K562 (cell line): Measurements from ENCODE around the gene FAM3C. TPM values are rescaled to one million over a fixed set of nuclear protein-coding genes. Genes with fewer than 3 reads are reported as not detected.

ENCODE experiments used
- ATAC-seq: fragments of 200-7000 bp; cut with Tn5 transposase; 3 replicates; pipeline ENCODE4 v1.9.1; 2020; ENCODE audit warnings: moderate library complexity
- BruUV-seq: library from RNA; stranded (reverse); fragments of 400-500 nt; replicated peaks from 2 replicates; lab custom pipeline; 2021; lab: Mats Ljungman, UMichigan
- CTCF ChIA-PET: fragments of 300-600 bp; formaldehyde crosslinking; extraction: SDS; loops from one replicate; lab custom pipeline; 2021; ENCODE audit warnings: low intra/inter-chr PET ratio; lab: Yijun Ruan, JAX
- POLR2A ChIA-PET: fragments of 300-600, 350-650 bp; sonication (Branson Sonifier 250); formaldehyde crosslinking; extraction: SDS; loops from one replicate; lab custom pipeline; 2021; ENCODE audit warnings: antibody characterized with exemption, inconsistent platforms; lab: Yijun Ruan, JAX
- DNase-seq, 4 experiments: peaks; one replicate each; pipeline versions ENCODE4 v3.0.0 to v3.0.0-alpha.2; 2011 to 2018; ENCODE audit warnings: low spot score in 3 of 4, mixed read lengths in 3 of 4; ENCODE audit errors: extremely low read depth in 1 of 4
- FAIRE-seq: peaks from 2 replicates; lab custom pipeline; 2011; peaks lifted over from hg19 to GRCh38; lab: Jason Lieb, UNC
- H2AFZ ChIP-seq: 2 replicates; pipeline ENCODE4 v1.6.0; 2011; ENCODE audit warnings: low read depth, low read length, control low read depth, inconsistent platforms
- H3K27ac ChIP-seq: fragments of 200-600 bp; 3 replicates; pipeline ENCODE4 v1.8.0; 2011; ENCODE audit warnings: low read depth, mild to moderate bottlenecking, control low read depth, inconsistent platforms, low read length, moderate library complexity, mixed read lengths; ENCODE audit errors: extremely low read depth
- H3K27me3 ChIP-seq, 2 experiments: fragments of 300-600 bp in 1 of 2; 2 replicates in 1 of 2; 3 replicates in 1 of 2; pipeline versions ENCODE4 v1.6.0 to v1.8.0; 2011; ENCODE audit warnings: inconsistent platforms in 2 of 2, low read length in 2 of 2, mild to moderate bottlenecking in 1 of 2, mixed read lengths in 1 of 2, moderate library complexity in 1 of 2; ENCODE audit not compliant: control insufficient read depth in 2 of 2, insufficient read depth in 2 of 2
- H3K36me3 ChIP-seq: fragments of 300-600 bp; 3 replicates; pipeline ENCODE4 v1.8.0; 2011; ENCODE audit warnings: mild to moderate bottlenecking, low read length, inconsistent platforms; ENCODE audit not compliant: control insufficient read depth, insufficient read depth
- H3K4me1 ChIP-seq, 2 experiments: fragments of 200-600 bp in 1 of 2; replicated peaks in 1 of 2; 2 replicates in 1 of 2; 3 replicates in 1 of 2; pipeline versions ENCODE4 v1.5.1 to v1.8.0; 2011; ENCODE audit warnings: inconsistent platforms in 2 of 2, low read length in 2 of 2, mild to moderate bottlenecking in 1 of 2, mixed read lengths in 1 of 2, moderate library complexity in 1 of 2; ENCODE audit not compliant: control insufficient read depth in 2 of 2, insufficient read depth in 2 of 2
- H3K4me2 ChIP-seq: 2 replicates; pipeline ENCODE4 v1.6.1; 2011; ENCODE audit warnings: low read length, control low read depth, inconsistent platforms, mixed read lengths; ENCODE audit not compliant: insufficient read depth
- H3K4me3 ChIP-seq: fragments of 200-600 bp; sonication (generic), shearing (Covaris generic); 2 replicates; pipeline ENCODE4 v1.5.1; 2016; ENCODE audit warnings: control low read depth, inconsistent platforms
- H3K79me2 ChIP-seq: fragments of 200-600 bp; 3 replicates; pipeline ENCODE4 v1.8.0; 2011; ENCODE audit warnings: low read length, inconsistent platforms; ENCODE audit not compliant: control insufficient read depth, insufficient read depth
- H3K9ac ChIP-seq, 2 experiments: 2 replicates each; pipeline versions ENCODE4 v1.6.0 to v1.6.1; 2011; ENCODE audit warnings: low read depth in 2 of 2, low read length in 2 of 2, control low read depth in 1 of 2, inconsistent platforms in 1 of 2, mild to moderate bottlenecking in 1 of 2, mixed read lengths in 1 of 2; ENCODE audit not compliant: insufficient read depth in 1 of 2
- H3K9me1 ChIP-seq: one replicate; pipeline ENCODE4 v1.6.0; 2011; ENCODE audit warnings: inconsistent platforms, mild to moderate bottlenecking, low read length, moderate library complexity; ENCODE audit not compliant: control insufficient read depth, insufficient read depth
- H3K9me3 ChIP-seq: replicated peaks from 2 replicates; pipeline ENCODE4 v1.5.1; 2011; ENCODE audit warnings: low read depth, low read length, inconsistent platforms; ENCODE audit not compliant: control insufficient read depth, insufficient read depth
- H4K20me1 ChIP-seq: replicated peaks from 2 replicates; pipeline ENCODE4 v1.6.1; 2011; ENCODE audit warnings: low read length, inconsistent platforms, mixed read lengths; ENCODE audit not compliant: control insufficient read depth, insufficient read depth
- CBX5 ChIP-seq: IDR thresholded peaks from 2 replicates; pipeline ENCODE4 v1.6.1; 2014; ENCODE audit warnings: low read depth, borderline replicate concordance
- HDAC1 ChIP-seq, 2 experiments: fragments of 450-650 bp; IDR thresholded peaks; 2 replicates each; pipeline ENCODE4 v1.6.1; 2016 to 2017; ENCODE audit warnings: inconsistent platforms in 1 of 2, mild to moderate bottlenecking in 1 of 2, moderate library complexity in 1 of 2
- KHSRP ChIP-seq: fragments of 450-650 bp; IDR thresholded peaks from 2 replicates; pipeline ENCODE4 v1.6.1; 2017
- KLF13 ChIP-seq: fragments of 450-650 bp; IDR thresholded peaks from 2 replicates; pipeline ENCODE4 v1.6.1; 2016; ENCODE audit warnings: missing genetic modification characterization, low read depth, mild to moderate bottlenecking, missing compliant biosample characterization, moderate library complexity, borderline replicate concordance
- NCOR1 ChIP-seq: fragments of 450-650 bp; IDR thresholded peaks from 2 replicates; pipeline ENCODE4 v1.6.1; 2016; ENCODE audit warnings: mild to moderate bottlenecking, moderate library complexity
- OTX1 ChIP-seq: fragments of 450-650 bp; formaldehyde crosslinking; IDR thresholded peaks from 2 replicates; pipeline ENCODE4 v1.4.0; 2022; ENCODE audit warnings: mild to moderate bottlenecking
- SETDB1 ChIP-seq: IDR thresholded peaks from one replicate; pipeline ENCODE4 v1.6.1; 2012; ENCODE audit warnings: low read length, control low read depth, inconsistent platforms
- SPI1 ChIP-seq: IDR thresholded peaks from 2 replicates; pipeline ENCODE4 v1.6.1; 2011; ENCODE audit warnings: low read depth, low read length, control low read depth, borderline replicate concordance
- STAT5B ChIP-seq: fragments of 250-450 bp; sonication (Bioruptor Pico); IDR thresholded peaks from 2 replicates; pipeline ENCODE4 v1.8.0; 2021; ENCODE audit warnings: mild to moderate bottlenecking, inconsistent platforms
- TCF7 ChIP-seq: sonication (generic); IDR thresholded peaks from 2 replicates; pipeline ENCODE4 v1.6.1; 2016; ENCODE audit warnings: antibody characterized with exemption, borderline replicate concordance
- YBX1 ChIP-seq: fragments of 450-650 bp; IDR thresholded peaks from 2 replicates; pipeline ENCODE4 v1.7.1; 2016; ENCODE audit warnings: mild to moderate bottlenecking
- ZNF3 ChIP-seq: fragments of 250-450 bp; sonication (Bioruptor Pico); IDR thresholded peaks from 2 replicates; pipeline ENCODE4 v1.5.0; 2021; ENCODE audit warnings: mild to moderate bottlenecking, moderate library complexity
- ZNF324 ChIP-seq: fragments of 250-450 bp; sonication (Bioruptor Pico); IDR thresholded peaks from 2 replicates; pipeline ENCODE4 v1.4.0; 2020; ENCODE audit warnings: mild to moderate bottlenecking
- WGBS: fragments of 100-300 bp; shearing (Covaris generic); methylation state at CpG from one replicate; pipeline ENCODE4 v1.1.6; 2016; ENCODE audit warnings: low coverage, mixed read lengths; ENCODE audit not compliant: insufficient coverage; ENCODE audit errors: missing lambda C conversion rate; 5-methylcytosine and 5-hydroxymethylcytosine counted together
- in situ Hi-C: fragments of 300-500 bp; cut with MboI; formaldehyde crosslinking; loops from 4 replicates; pipeline ENCODE4 v1.15.0; 2018; ENCODE audit warnings: inconsistent platforms, mixed read lengths
- intact Hi-C: fragments of 100-400 bp; cut with micrococcal nuclease; formaldehyde crosslinking; loops from 2 replicates; pipeline ENCODE4 v1.14.2; 2022
- polyA plus RNA-seq, 8 experiments: library from polyadenylated mRNA; depleted of rRNA in 4 of 8; stranded (reverse) in 5 of 8; unstranded in 3 of 8; fragments of >200 nt; fragmentation: Nextera tagmentation in 2 of 8; fragmentation: Illumina TruSeq in 1 of 8; extraction: Ambion mirVana in 2 of 8; extraction: Trizol in 1 of 8; gene quantifications; 2 replicates each; pipeline versions ENCODE4 v1.2.1 to v1.2.3, GENCODE V29; 2011 to 2014; ENCODE audit warnings: inconsistent platforms in 1 of 8, missing spikeins in 1 of 8
- total RNA-seq, 7 experiments: library from RNA; depleted of rRNA in 6 of 7; stranded (reverse); fragments of >200 nt in 6 of 7; fragmentation: Illumina TruSeq in 2 of 7; extraction: Trizol in 2 of 7; gene quantifications; 2 replicates each; pipeline versions ENCODE4 v1.2.1 to v1.2.3, GENCODE V29; 2011 to 2021; ENCODE audit warnings: low replicate concordance in 1 of 7
- TF ChIP-seq, protein P1 (sequence below): fragments of 250-450 bp; sonication (Bioruptor Pico); IDR thresholded peaks from 2 replicates; pipeline ENCODE4 v1.8.0; 2022; ENCODE audit warnings: inconsistent platforms

The FAM3C gene
- total and polyA plus RNA-seq, 9 of the 15 experiments (the other 6 are each of a cell fraction or from before 2014, with no cell fraction given) = 10.6 to 42.6 (median 30.0) TPM

DNA sequence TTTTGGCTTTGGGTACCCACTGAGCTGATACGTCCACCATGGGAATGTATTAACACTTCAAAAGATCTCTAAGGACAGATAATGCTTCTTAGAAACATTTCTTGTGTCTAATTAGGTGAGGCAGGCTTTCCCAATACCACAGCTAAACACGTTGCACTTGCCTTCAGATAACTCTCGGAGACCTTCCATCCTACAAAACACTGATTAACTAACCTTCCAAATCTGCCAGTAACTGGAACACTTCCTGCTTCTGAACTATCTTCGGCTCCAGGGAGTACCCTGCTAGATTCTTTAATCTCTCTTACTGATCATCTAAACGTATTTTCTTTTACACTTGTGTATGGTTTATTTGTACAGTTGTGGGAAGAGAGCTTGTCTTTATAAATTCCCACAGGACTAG, 68.4 kb downstream of the FAM3C start:
- ChIA-PET CTCF (no interaction called here), POLR2A (interaction anchor here (0.6 to 1.1 kb wide), 2 partner anchors 10 to 14 kb away, joined by 3 read pairs; no protein-coding TSS in a partner anchor)
- no peak for TF ChIP-seq YBX1
- TF ChIP-seq, protein P1, sequence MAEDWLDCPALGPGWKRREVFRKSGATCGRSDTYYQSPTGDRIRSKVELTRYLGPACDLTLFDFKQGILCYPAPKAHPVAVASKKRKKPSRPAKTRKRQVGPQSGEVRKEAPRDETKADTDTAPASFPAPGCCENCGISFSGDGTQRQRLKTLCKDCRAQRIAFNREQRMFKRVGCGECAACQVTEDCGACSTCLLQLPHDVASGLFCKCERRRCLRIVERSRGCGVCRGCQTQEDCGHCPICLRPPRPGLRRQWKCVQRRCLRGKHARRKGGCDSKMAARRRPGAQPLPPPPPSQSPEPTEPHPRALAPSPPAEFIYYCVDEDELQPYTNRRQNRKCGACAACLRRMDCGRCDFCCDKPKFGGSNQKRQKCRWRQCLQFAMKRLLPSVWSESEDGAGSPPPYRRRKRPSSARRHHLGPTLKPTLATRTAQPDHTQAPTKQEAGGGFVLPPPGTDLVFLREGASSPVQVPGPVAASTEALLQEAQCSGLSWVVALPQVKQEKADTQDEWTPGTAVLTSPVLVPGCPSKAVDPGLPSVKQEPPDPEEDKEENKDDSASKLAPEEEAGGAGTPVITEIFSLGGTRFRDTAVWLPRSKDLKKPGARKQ (CRISPR knock-in tag) = no peak
- TF ChIP-seq SPI1 = no peak
- no peak for TF ChIP-seq KHSRP
- no peak for TF ChIP-seq SETDB1
- no peak for TF ChIP-seq CBX5
- no peak for TF ChIP-seq ZNF324 (CRISPR knock-in tag)
- TF ChIP-seq TCF7 = no peak
- no peak for TF ChIP-seq NCOR1
- no peak for TF ChIP-seq ZNF3
- TF ChIP-seq KLF13 (tag) = no peak
- TF ChIP-seq STAT5B (CRISPR knock-in tag) = no peak
- TF ChIP-seq OTX1 (CRISPR knock-in tag) = no peak
- no peak for TF ChIP-seq HDAC1 (IDR thresholded peaks at IDR 0.05)
- in situ Hi-C loops (no loop called here), intact Hi-C loops (no loop called here)
- DNase-seq (no peak), ATAC-seq (no peak), FAIRE-seq (no peak)
- Histone ChIP-seq H3K36me3 (no peaks in the 10 kb centered on the region), H3K27me3 (peaks cover 46 to 50% of the 10 kb centered on the region in 2 experiments), H3K9me1 (no peaks in the 10 kb centered on the region), H3K4me1 (peaks cover 0 to 22% of the 10 kb centered on the region in 2 experiments; a peak in 4 of 5 replicates), H3K79me2 (no peaks in the 10 kb centered on the region), H3K9me3 (no peaks in the 10 kb centered on the region), H3K4me3 (no peak overlapping the region), H2AFZ (no peak overlapping the region), H3K27ac (no peak overlapping the region), H3K4me2 (no peak overlapping the region), H3K9ac (no peak overlapping the region), H4K20me1 (no peaks in the 10 kb centered on the region; the same call in 1 of the 2 replicates)
- no TSS peak for BruUV-seq
- 3% methylated on average over 5 of the region's 5 CpGs for WGBS
